Sigmoid colon (tissue), 3 donors: ENCODE results near the gene BOLA3.

Source experiments
- CTCF ChIP-seq, 4 experiments: fragments of 450-650 bp in 3 of 4; fragments of 200-600 bp in 1 of 4; IDR thresholded peaks; one replicate each; pipeline ENCODE4 v1.5.1; 2016 to 2019; ENCODE audit warnings: antibody characterized with exemption in 4 of 4, mild to moderate bottlenecking in 3 of 4, moderate library complexity in 2 of 4
- POLR2A ChIP-seq, 2 donors: fragments of 450-650 bp; IDR thresholded peaks; one replicate each; pipeline ENCODE4 v1.6.1; 2016; ENCODE audit warnings: antibody characterized with exemption in 2 of 2, mild to moderate bottlenecking in 2 of 2, moderate library complexity in 2 of 2

DNA sequence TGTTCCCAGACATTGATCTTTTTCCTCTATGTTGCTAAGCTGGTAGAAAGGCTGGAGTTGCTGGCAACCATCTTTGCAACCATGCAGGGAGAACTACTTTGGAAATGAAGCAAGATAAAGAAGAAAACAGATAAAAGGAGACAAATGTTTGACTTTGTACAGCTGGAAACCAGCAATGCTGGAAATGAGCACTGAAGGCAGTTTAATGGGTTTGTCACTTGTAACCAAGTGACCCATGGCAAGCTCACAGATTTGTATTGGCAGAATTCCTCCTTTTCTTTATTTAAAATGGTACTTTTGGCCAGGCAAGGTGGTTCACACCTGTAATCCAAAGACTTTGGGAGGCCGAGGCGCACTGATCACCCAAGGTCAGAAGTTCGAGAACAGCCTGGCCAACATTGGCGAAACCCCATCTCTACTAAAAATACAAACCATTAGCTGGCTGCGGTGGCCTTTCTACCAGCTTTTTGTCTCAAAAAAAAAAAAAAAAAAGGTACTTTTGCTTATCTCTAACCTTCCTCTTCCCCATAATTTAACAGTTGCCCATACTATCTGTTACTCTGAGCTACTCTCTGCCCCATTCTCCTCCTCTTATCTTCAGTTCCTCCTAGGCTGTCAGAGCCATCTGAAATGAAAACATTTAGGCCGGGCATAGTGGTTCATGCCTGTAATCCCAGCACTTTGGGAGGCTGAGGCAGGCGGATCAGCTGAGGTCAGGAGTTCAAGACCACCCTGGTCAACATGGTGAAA is 2.0 kb upstream of the BOLA3 start:
- TF ChIP-seq CTCF (IDR thresholded peaks at IDR 0.05) (no peak), POLR2A (IDR thresholded peaks at IDR 0.05) (no peak)
